ENCODE data around the gene PAX4. TPM values are rescaled to one million over a fixed set of nuclear protein-coding genes. Genes with fewer than 3 reads are reported as not detected.

Gene PAX4
- polyA plus RNA-seq, 1 donor from 2014 or later: not detected

GRCh38 chr7:127587663-127588018 is 30.3 kb downstream of the PAX4 start:
- H4K20me1 ChIP-seq (ENCODE audit: insufficient read depth): no peaks in the 10 kb centered on the region
- peak overlapping the region; percentile 30 for H3K4me2 ChIP-seq (ENCODE audit: low read length)
- no peaks in the 10 kb centered on the region for H3F3A ChIP-seq (ENCODE audit: insufficient read depth, low read length, poor library complexity, severe bottlenecking)
- peak overlapping the region; percentile 31 for H3K27ac ChIP-seq (ENCODE audit: low read length)
- H3K4me3 ChIP-seq (ENCODE audit: low read length): peak overlapping the region; percentile 86
- H3K79me2 ChIP-seq (replicated peaks; ENCODE audit: insufficient read depth, low read length): peaks cover 32% of the 10 kb centered on the region
- peaks cover 1% of the 10 kb centered on the region for H3K36me3 ChIP-seq (ENCODE audit: insufficient read depth, low read length)
- H3K9ac ChIP-seq (ENCODE audit: low read length): peak overlapping the region; percentile 90
- H3K9me2 ChIP-seq (ENCODE audit: insufficient read depth, low read length): no peaks in the 10 kb centered on the region
- no peaks in the 10 kb centered on the region for H3K9me3 ChIP-seq (ENCODE audit: low read length)
- no peak for TF ChIP-seq REST (IDR thresholded peaks at IDR 0.05; ENCODE audit: borderline replicate concordance)
- TF ChIP-seq EP300 (conservative IDR thresholded peaks at IDR 0.05; ENCODE audit: poor library complexity, severe bottlenecking): no peak
- TF ChIP-seq POLR2AphosphoS5 (IDR thresholded peaks at IDR 0.05): no peak
- TF ChIP-seq TAF1 (IDR thresholded peaks at IDR 0.05; ENCODE audit: low read depth): no peak
- TF ChIP-seq RAD21 (conservative IDR thresholded peaks at IDR 0.05): no peak
- TF ChIP-seq CTCF (IDR thresholded peaks at IDR 0.05; ENCODE audit: poor library complexity, severe bottlenecking): no peak
- TF ChIP-seq SMC3 (conservative IDR thresholded peaks at IDR 0.05; ENCODE audit: poor library complexity): no peak
- peak overlapping the region; percentile 45 for H2AFZ ChIP-seq (ENCODE audit: low read depth, low read length)
- H3K27me3 ChIP-seq (ENCODE audit: insufficient read depth, low read depth, low read length): no peaks in the 10 kb centered on the region

- Histone ChIP-seq H3K4me2 (ENCODE audit: low read length) (no peak overlapping the region), H3K9ac (ENCODE audit: low read length) (no peak overlapping the region), H3K27ac (ENCODE audit: low read length) (no peak overlapping the region), H2AFZ (ENCODE audit: low read depth, low read length) (no peak overlapping the region), H3K79me2 (replicated peaks; ENCODE audit: insufficient read depth, low read length) (peaks cover 34% of the 10 kb centered on the region), H3K4me3 (ENCODE audit: low read length) (no peak overlapping the region), H3K27me3 (ENCODE audit: insufficient read depth, low read depth, low read length) (no peaks in the 10 kb centered on the region), H3K36me3 (ENCODE audit: insufficient read depth, low read length) (peaks cover 14% of the 10 kb centered on the region), H3F3A (ENCODE audit: insufficient read depth, low read length, poor library complexity, severe bottlenecking) (no peaks in the 10 kb centered on the region), H3K9me2 (ENCODE audit: insufficient read depth, low read length) (no peaks in the 10 kb centered on the region), H4K20me1 (ENCODE audit: insufficient read depth) (no peaks in the 10 kb centered on the region), H3K9me3 (ENCODE audit: low read length) (no peaks in the 10 kb centered on the region)
- TF ChIP-seq RAD21 (conservative IDR thresholded peaks at IDR 0.05) (no peak), SMC3 (conservative IDR thresholded peaks at IDR 0.05; ENCODE audit: poor library complexity) (no peak), POLR2AphosphoS5 (IDR thresholded peaks at IDR 0.05) (no peak), EZH2 (IDR thresholded peaks at IDR 0.05; ENCODE audit: borderline replicate concordance, insufficient read depth, low read length, poor library complexity, severe bottlenecking) (no peak), EP300 (conservative IDR thresholded peaks at IDR 0.05; ENCODE audit: poor library complexity, severe bottlenecking) (no peak), TAF1 (IDR thresholded peaks at IDR 0.05; ENCODE audit: low read depth) (no peak), MXI1 (conservative IDR thresholded peaks at IDR 0.05; ENCODE audit: poor library complexity, severe bottlenecking) (no peak)
These were observed 31.6 kb downstream of the PAX4 start for GRCh38 chr7:127586346-127586745.

All from neural cell (in vitro differentiated cells).